D721Med (cell line): ENCODE data around the gene P2RX3.

ENCODE experiments used
- DNase-seq: peaks from one replicate; pipeline ENCODE4 v3.0.0; 2011; ENCODE audit warnings: low spot score; ENCODE audit not compliant: insufficient read length
- FAIRE-seq: peaks from 2 replicates; lab custom pipeline; 2011; peaks lifted over from hg19 to GRCh38; lab: Jason Lieb, UNC
- TF ChIP-seq, protein P1 (sequence below): IDR thresholded peaks from 2 replicates; pipeline ENCODE4 v1.5.1; 2012; ENCODE audit warnings: mild to moderate bottlenecking, control low read depth; ENCODE audit not compliant: insufficient read depth; ENCODE audit errors: missing control alignments

P2RX3 gene

DNA sequence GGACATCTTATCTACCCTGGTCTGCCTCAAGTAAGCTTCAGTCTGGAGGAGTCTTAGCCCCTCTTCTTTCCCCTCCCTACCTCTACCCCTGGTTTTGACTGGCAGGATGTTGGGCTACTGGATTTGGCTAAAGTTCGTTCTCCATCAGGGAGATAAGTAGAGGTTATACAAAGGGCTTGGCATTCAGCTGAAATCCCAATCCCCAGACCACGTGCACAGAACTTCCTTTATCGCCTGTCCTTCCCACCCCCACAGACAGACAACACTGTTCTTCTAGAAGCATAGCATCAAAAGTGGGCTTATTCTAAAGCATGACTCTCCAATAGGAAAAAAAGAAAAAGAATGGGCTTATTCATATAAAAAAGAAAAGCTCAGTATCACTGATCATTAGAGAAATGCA lies 35.0 kb downstream of the P2RX3 start:
- no peak for FAIRE-seq
- TF ChIP-seq, protein P1, sequence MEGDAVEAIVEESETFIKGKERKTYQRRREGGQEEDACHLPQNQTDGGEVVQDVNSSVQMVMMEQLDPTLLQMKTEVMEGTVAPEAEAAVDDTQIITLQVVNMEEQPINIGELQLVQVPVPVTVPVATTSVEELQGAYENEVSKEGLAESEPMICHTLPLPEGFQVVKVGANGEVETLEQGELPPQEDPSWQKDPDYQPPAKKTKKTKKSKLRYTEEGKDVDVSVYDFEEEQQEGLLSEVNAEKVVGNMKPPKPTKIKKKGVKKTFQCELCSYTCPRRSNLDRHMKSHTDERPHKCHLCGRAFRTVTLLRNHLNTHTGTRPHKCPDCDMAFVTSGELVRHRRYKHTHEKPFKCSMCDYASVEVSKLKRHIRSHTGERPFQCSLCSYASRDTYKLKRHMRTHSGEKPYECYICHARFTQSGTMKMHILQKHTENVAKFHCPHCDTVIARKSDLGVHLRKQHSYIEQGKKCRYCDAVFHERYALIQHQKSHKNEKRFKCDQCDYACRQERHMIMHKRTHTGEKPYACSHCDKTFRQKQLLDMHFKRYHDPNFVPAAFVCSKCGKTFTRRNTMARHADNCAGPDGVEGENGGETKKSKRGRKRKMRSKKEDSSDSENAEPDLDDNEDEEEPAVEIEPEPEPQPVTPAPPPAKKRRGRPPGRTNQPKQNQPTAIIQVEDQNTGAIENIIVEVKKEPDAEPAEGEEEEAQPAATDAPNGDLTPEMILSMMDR = no peak
- DNase-seq = no peak

DNA sequence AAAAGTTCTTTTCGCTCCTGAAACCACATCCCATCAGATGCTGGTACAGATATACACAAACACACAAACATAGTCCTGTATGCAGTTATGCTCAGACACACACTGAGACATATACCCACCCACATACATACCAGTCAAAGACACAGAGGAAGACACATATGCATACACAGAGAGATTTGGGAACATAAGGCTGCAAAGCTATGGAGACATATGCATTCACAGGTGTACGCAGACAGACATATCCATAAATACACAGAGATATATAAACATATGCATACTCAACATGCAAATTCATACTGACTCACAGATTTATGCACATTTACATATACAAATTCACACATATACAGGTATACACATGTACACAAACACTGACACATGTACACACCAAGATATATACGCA lies 36.8 kb downstream of the P2RX3 start:
- no peak for DNase-seq
- TF ChIP-seq, protein P1 = no peak
- FAIRE-seq = no peak

DNA sequence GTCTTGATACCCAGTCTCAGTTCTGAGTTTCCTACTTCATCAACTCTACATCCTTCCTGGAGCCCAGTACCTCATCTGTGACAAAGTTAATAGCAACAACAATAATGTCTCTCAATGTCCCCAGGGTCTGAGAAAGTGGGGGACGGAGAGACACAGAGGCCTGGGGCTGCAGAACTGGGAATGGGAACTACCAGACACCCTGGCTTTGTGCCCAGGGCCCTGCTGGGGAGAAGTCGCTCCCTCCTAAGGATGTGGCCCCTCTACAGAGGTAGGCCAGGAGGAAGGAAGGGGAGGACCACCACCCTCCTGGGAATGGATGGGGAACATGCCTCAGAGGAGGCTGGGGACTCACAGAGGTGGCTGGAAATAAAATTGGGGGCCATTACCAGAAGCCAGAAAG lies 37.3 kb downstream of the P2RX3 start:
- FAIRE-seq (no peak), DNase-seq (no peak)
- TF ChIP-seq, protein P1 = no peak

DNA sequence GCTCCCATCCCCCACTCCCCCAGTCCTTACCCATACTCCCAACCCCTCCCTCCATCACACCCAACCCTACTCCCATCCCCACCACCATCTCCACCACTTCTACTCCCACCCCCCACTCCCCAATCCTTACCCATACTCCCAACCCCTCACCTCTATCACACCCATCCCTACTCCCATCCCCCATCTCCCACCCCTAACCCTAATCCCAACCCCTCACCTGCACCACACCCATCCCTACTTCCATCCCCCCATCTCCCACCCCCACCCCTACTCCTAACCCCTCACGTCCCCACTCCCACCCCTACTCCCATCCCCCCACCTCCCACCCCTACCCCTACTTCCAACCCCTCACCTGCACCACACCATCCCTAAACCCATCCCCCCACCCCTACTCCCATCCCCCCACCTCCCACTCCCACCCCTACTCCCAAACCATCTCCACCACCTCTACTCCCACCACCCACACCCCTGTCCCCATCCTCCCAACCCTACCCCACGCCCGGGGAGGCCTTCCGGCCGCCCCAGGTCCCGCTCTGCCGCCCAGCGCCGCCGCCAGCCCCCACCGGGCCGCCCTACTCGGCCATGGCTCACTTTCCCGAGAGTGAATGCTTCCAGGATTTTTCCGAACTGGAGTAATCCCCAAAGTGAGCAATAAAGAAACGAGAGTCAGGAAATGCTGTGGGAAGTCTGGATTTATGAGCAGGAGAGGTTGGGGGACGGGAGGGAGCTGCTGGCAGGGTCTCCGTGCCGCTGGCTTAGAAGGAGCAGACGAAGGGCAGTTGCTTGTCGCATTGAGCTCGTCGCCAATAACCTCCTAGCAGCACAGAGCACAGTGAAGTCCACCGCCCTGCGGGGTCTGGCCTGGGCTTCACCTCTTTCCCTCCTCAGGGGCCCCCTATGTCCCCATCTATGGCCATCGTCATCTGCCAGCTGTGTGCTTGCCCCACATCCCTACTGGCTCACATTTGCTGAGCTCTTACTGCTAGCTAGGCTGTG lies 38.2 kb downstream of the P2RX3 start:
- TF ChIP-seq, protein P1 = no peak
- no peak for DNase-seq
- FAIRE-seq = no peak

DNA sequence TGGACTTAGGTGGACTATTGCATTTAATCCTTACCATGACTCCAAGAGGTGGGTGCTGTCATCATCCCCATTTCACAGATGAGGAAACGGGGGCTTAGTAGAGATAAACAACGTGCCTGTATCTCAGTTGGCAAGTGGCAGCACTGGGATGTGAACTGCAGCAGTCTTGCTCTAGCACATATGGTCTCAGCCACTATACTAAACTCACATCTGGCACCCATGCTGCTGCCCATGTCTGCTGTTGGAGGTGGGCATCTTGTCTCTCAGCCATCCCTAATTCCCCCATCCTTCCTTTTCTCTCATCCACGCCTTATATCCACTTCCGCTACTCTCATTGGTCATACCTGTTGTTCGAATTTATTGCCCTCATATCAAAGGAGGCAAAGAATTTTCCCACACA lies 39.0 kb downstream of the P2RX3 start:
- no peak for DNase-seq
- TF ChIP-seq, protein P1 = no peak
- FAIRE-seq = no peak

DNA sequence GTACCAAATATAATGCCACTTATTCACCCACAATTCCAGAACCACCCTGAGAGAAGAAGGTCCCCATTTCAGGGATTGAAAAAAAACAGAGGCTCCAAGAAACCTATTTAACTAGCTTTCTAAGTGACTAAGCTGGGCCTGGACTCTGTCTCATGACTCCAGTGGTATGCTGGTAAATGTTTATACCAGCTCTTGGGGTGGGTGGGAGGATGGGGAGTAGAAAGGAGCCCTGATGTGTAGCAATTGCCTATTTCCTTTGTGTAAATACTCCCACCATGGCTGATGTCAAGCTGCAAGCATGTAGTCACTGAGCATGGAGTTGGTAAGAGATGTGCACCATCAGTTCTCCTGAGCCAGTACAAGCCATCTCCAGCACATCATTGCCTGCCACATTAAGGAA lies 40.0 kb downstream of the P2RX3 start:
- FAIRE-seq = no peak
- TF ChIP-seq, protein P1 = no peak
- DNase-seq = no peak

DNA sequence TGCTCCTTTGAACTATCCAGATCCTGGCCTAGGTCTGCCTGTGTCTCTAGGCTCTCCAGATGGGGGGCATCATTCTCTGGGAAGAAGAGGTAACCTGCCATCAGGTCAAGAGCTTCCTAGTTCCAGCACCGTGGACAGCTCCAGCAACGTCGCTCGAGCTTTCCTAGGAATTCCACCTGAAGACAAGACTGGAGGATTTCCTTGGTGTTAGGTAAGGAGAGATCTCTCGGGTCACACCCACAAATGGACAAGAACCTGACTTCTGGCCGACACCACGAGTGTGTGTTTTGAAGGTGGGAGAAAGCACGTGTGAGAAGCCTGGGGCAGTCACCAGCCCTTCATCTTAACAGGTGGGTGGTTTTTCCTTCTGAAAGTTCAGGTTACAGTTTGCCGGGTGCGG lies 41.6 kb downstream of the P2RX3 start:
- DNase-seq (no peak), FAIRE-seq (no peak)
- TF ChIP-seq, protein P1 = no peak
